GM23248 (cell line): ENCODE results near the gene TNIP1. TPM values are rescaled to one million over a fixed set of nuclear protein-coding genes. Genes with fewer than 3 reads are reported as not detected.

Experiments used
- DNase-seq: peaks from one replicate; pipeline ENCODE4 v3.0.0-alpha.2; 2015
- H2AFZ ChIP-seq: fragments of 200-600 bp; sonication (generic); 2 replicates; pipeline ENCODE4 v1.6.1; 2016; ENCODE audit warnings: antibody characterized with exemption
- H3F3A ChIP-seq: fragments of 200-600 bp; sonication (generic); 2 replicates; pipeline ENCODE4 v1.6.1; 2016; ENCODE audit warnings: mild to moderate bottlenecking, antibody characterized with exemption, mixed run types; ENCODE audit not compliant: insufficient read depth
- H3K27ac ChIP-seq: fragments of 200-600 bp; sonication (generic); 2 replicates; pipeline ENCODE4 v1.5.1; 2016; ENCODE audit warnings: mild to moderate bottlenecking
- H3K27me3 ChIP-seq: fragments of 200-600 bp; sonication (generic); replicated peaks from 2 replicates; pipeline ENCODE4 v1.6.1; 2016; ENCODE audit warnings: mild to moderate bottlenecking; ENCODE audit not compliant: insufficient read depth
- H3K36me3 ChIP-seq: fragments of 200-600 bp; sonication (generic); 2 replicates; pipeline ENCODE4 v1.6.1; 2016; ENCODE audit warnings: low read depth, mild to moderate bottlenecking
- H3K4me1 ChIP-seq: fragments of 200-600 bp; sonication (generic); 2 replicates; pipeline ENCODE4 v1.6.1; 2016; ENCODE audit warnings: mild to moderate bottlenecking; ENCODE audit not compliant: insufficient read depth
- H3K4me2 ChIP-seq: fragments of 200-600 bp; sonication (generic); one replicate; pipeline ENCODE4 v1.6.1; 2016; ENCODE audit warnings: mild to moderate bottlenecking; ENCODE audit not compliant: unreplicated experiment
- H3K4me3 ChIP-seq: fragments of 200-600 bp; sonication (generic); 2 replicates; pipeline ENCODE4 v1.5.1; 2016; ENCODE audit warnings: mild to moderate bottlenecking
- H3K79me2 ChIP-seq: fragments of 200-600 bp; sonication (generic); 2 replicates; pipeline ENCODE4 v1.6.1; 2016; ENCODE audit warnings: mild to moderate bottlenecking; ENCODE audit not compliant: insufficient read depth
- H3K9ac ChIP-seq: fragments of 200-600 bp; sonication (generic); 2 replicates; pipeline ENCODE4 v1.6.1; 2016; ENCODE audit warnings: mild to moderate bottlenecking
- H3K9me2 ChIP-seq: fragments of 200-600 bp; sonication (generic); 2 replicates; pipeline ENCODE4 v1.6.1; 2016; ENCODE audit warnings: mixed run types, mild to moderate bottlenecking, moderate library complexity; ENCODE audit not compliant: insufficient read depth
- H3K9me3 ChIP-seq: fragments of 200-600 bp; sonication (generic); one replicate; pipeline ENCODE4 v1.6.1; 2017; ENCODE audit warnings: low read depth
- H4K20me1 ChIP-seq: fragments of 200-600 bp; sonication (generic); 2 replicates; pipeline ENCODE4 v1.6.0; 2016; ENCODE audit not compliant: insufficient read depth
- EZH2 ChIP-seq: fragments of 200-600 bp; sonication (generic); IDR thresholded peaks from 2 replicates; pipeline ENCODE4 v1.6.1; 2018; ENCODE audit warnings: antibody characterized with exemption, mild to moderate bottlenecking; ENCODE audit not compliant: insufficient read depth, poor library complexity, severe bottlenecking
- EZH2phosphoT487 ChIP-seq: fragments of 200-600 bp; sonication (generic); IDR thresholded peaks from 2 replicates; pipeline ENCODE4 v1.6.1; 2018; ENCODE audit warnings: antibody characterized with exemption, moderate library complexity, mild to moderate bottlenecking, low read depth; ENCODE audit not compliant: insufficient read depth
- WGBS, 2 experiments: methylation state at CpG; one replicate each; pipeline ENCODE4 v1.1.6; 2015 to 2017; ENCODE audit warnings: low lambda C conversion rate in 2 of 2, low coverage in 1 of 2; ENCODE audit errors: missing lambda C conversion rate in 2 of 2; 5-methylcytosine and 5-hydroxymethylcytosine counted together
- in situ Hi-C: fragments of 300-500 bp; cut with MboI; formaldehyde crosslinking; loops from 2 replicates; pipeline ENCODE4 v1.15.0; 2020
- polyA plus RNA-seq: library from polyadenylated mRNA; unstranded; fragments of >200 nt; fragmentation: Nextera tagmentation; extraction: Ambion mirVana; gene quantifications from 2 replicates; pipeline ENCODE4 v1.2.1, GENCODE V29; 2016
- total RNA-seq: library from RNA; depleted of rRNA; stranded (reverse); fragments of >200 nt; shearing (Covaris generic); gene quantifications from 2 replicates; pipeline ENCODE4 v1.2.3, GENCODE V29; 2014

TNIP1 gene
- total and polyA plus RNA-seq, 2 experiments from 2014 or later: 43.2 to 88.8 TPM

GRCh38 chr5:151037561-151038411 is 43.0 kb downstream of the TNIP1 start:
- WGBS, 2 experiments: 25 to 29% methylated on average over 12 of the region's 12 CpGs
- Histone ChIP-seq H3K4me1 (peaks cover 36% of the 10 kb centered on the region), H3K4me3 (no peak overlapping the region), H4K20me1 (no peaks in the 10 kb centered on the region), H3K9ac (peak overlapping the region; percentile 62), H3K79me2 (no peaks in the 10 kb centered on the region), H3K9me3 (no peaks in the 10 kb centered on the region), H3K27ac (peak overlapping the region; percentile 74), H3F3A (peaks cover 21% of the 10 kb centered on the region), H3K9me2 (no peaks in the 10 kb centered on the region), H3K36me3 (peaks cover 12% of the 10 kb centered on the region; the same call in 1 of the 2 replicates), H2AFZ (no peak overlapping the region), H3K4me2 (peak overlapping the region; percentile 50), H3K27me3 (no peaks in the 10 kb centered on the region)
- in situ Hi-C loops: no loop called here
- DNase-seq: peak; percentile 82
- TF ChIP-seq EZH2phosphoT487 (no peak), EZH2 (no peak)

DNA sequence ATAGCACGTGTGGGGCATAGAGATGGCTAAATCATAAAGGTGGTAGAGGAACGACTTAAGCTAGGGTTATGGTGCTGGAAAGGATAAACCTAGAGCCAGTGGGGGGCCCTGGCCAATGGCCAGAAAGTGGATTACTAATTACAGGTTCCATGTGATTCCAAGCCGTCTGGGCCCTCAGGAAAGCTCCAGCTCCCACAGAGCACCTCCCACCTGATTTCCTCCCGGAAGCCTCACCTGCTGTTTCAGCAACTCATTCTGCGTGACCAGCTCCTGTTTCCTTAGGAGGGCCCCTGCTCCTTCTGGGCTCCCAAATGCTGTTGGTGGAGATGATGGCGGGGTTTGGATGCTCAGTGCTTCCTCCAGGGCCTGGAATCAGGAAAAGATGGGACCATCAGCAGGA is 44.3 kb downstream of the TNIP1 start:
- in situ Hi-C loops: no loop called here
- TF ChIP-seq EZH2phosphoT487 (no peak), EZH2 (no peak)
- no peak for DNase-seq
- Histone ChIP-seq H3K79me2 (no peaks in the 10 kb centered on the region), H3K9me3 (no peaks in the 10 kb centered on the region), H3K9ac (no peak overlapping the region), H3K4me2 (no peak overlapping the region), H3F3A (peaks cover 21% of the 10 kb centered on the region), H2AFZ (no peak overlapping the region), H3K27ac (no peak overlapping the region), H3K9me2 (no peaks in the 10 kb centered on the region), H3K27me3 (no peaks in the 10 kb centered on the region), H3K4me1 (peaks cover 36% of the 10 kb centered on the region), H4K20me1 (no peaks in the 10 kb centered on the region), H3K4me3 (no peak overlapping the region), H3K36me3 (peaks cover 24% of the 10 kb centered on the region; the same call in 1 of the 2 replicates)
- WGBS, 2 experiments: 97% methylated on average over 6 of the region's 6 CpGs

DNA sequence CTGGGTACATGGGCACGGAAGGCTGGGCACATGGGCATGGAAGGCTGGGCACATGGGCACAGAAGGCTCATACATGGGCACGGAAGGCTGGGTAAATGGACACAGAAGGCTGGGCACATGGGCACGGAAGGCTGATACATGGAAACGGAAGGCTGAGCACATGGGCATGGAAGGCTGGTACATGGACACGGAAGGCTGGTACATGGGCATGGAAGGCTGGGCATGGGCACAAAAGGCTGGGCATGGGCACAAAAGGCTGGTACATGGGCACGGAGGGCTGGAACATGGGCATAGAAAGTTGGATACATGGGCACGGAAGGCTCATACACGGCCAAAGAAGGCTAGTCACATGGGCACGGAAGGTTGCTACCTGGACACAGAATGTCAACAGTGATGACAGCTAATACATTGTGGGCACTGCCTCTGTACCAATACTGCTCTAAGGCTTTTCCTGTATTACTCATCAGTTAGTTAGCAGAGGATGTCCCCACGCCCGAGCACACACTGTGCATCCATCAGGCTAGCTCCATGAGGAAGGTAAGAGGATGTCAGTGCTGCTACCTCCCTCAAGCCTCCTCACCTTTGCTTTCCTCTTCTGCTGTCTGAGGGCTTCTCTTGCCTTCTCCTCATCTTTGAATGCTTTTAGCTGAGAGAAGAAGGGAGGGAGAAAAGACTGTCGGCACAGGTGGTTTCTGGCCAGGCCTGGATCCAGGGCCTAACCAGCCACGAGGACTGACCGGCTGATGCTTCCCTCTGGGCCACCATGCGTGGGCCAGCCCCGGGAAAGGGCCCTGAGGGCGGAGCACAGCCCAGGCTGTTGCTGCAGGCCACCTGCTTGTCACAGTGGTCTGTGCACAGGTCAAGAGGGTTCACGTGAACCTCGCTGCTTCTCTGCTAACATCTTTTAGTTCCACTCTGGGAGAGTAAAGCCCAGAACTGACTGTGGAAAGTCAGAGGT is 46.1 kb downstream of the TNIP1 start:
- peaks cover 24% of the 10 kb centered on the region; the same call in 1 of the 2 replicates for H3K36me3 ChIP-seq
- H2AFZ ChIP-seq: no peak overlapping the region
- in situ Hi-C loops: no loop called here
- peaks cover 26% of the 10 kb centered on the region for H3K4me1 ChIP-seq
- no peak overlapping the region for H3K4me3 ChIP-seq
- H3K9ac ChIP-seq: no peak overlapping the region
- WGBS, 2 experiments: 93 to 95% methylated on average over 17 to 19 of the region's 19 CpGs
- H3K27me3 ChIP-seq: no peaks in the 10 kb centered on the region
- no peaks in the 10 kb centered on the region for H4K20me1 ChIP-seq
- no peak for TF ChIP-seq EZH2
- TF ChIP-seq EZH2phosphoT487: no peak
- H3K4me2 ChIP-seq: no peak overlapping the region
- no peaks in the 10 kb centered on the region for H3K9me2 ChIP-seq
- no peaks in the 10 kb centered on the region for H3K79me2 ChIP-seq
- H3K9me3 ChIP-seq: no peaks in the 10 kb centered on the region
- peak; percentile 30 for DNase-seq
- peaks cover 17% of the 10 kb centered on the region for H3F3A ChIP-seq
- H3K27ac ChIP-seq: no peak overlapping the region

DNA sequence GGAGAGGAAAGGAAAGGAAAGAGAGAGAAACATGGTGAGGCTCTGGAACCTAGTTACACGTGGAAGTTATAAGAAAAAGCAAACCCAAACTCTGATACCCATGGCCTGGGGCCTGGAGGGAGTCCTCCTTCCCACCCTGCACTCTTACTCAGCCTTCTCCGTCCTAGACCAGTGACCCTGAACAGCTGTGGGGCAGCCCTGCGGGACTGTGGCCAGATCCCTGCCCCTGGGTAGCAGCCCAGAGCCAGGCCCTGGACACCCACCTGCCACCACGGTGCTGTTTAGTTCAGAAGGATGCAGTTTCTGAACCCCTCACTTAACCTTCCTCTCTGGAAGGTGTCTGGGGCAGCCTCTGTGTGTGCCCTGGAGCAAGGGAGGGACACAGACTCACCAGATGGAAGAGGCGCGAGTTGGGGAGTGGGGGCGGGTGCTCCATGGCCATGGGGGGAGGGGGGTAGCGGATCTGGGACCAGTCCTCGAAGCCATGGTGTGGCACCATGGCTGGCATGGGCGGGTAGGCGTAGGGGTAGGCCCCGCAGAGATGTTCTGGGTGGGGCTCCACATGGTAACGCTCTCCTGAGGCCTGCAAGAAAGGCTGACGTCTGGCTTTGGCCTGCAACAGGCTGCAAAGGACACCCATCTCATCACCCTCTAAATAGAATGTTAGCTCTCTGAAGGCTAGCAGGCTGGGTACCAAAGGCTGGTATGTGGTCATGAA is 47.5 kb downstream of the TNIP1 start:
- Histone ChIP-seq H3K4me1 (peaks cover 13% of the 10 kb centered on the region), H3K27ac (no peak overlapping the region), H3K36me3 (peaks cover 24% of the 10 kb centered on the region; the same call in 1 of the 2 replicates), H3K27me3 (no peaks in the 10 kb centered on the region), H3K9me3 (no peaks in the 10 kb centered on the region), H4K20me1 (no peaks in the 10 kb centered on the region), H3K4me2 (no peak overlapping the region), H3K79me2 (no peaks in the 10 kb centered on the region), H2AFZ (no peak overlapping the region), H3K4me3 (no peak overlapping the region), H3K9me2 (no peaks in the 10 kb centered on the region), H3K9ac (no peak overlapping the region), H3F3A (peaks cover 7% of the 10 kb centered on the region)
- WGBS, 2 experiments: 92 to 94% methylated on average over 7 to 14 of the region's 14 CpGs
- in situ Hi-C loops: no loop called here
- TF ChIP-seq EZH2phosphoT487: no peak
- TF ChIP-seq EZH2: no peak
- no peak for DNase-seq
